Measurements from ENCODE around the gene MLEC. TPM values are rescaled to one million over a fixed set of nuclear protein-coding genes. Genes with fewer than 3 reads are reported as not detected.

The MLEC gene
- total and polyA plus RNA-seq, 2 experiments from 2014 or later = 122 to 215 TPM

DNA sequence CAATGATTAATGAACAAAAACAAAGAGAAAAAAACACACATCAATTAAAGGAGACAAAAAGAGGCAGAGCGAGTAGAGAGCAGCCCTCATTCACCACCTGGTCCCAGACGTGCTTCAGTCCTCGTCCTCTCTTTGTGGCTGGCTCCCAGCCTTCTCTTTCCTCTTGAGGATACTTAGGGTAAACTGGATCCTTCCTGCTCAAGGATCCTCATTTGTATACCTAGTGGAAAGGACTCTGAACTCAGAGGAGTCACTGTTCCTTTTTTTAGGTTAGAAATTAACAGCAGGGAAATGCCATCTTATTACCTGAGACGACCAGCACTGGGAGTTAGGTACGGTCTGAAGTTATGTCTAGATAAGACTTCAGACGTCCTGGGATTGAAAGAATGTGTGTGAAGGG lies 9.7 kb downstream of the MLEC start:
- Histone ChIP-seq H3K9me3 (ENCODE audit: low read depth) (no peaks in the 10 kb centered on the region), H3K4me1 (ENCODE audit: low read depth) (no peaks in the 10 kb centered on the region), H3K36me3 (peaks cover 53% of the 10 kb centered on the region), H3K27ac (no peak overlapping the region), H3K27me3 (no peaks in the 10 kb centered on the region), H3K4me3 (no peak overlapping the region)
- TF ChIP-seq, protein P1, sequence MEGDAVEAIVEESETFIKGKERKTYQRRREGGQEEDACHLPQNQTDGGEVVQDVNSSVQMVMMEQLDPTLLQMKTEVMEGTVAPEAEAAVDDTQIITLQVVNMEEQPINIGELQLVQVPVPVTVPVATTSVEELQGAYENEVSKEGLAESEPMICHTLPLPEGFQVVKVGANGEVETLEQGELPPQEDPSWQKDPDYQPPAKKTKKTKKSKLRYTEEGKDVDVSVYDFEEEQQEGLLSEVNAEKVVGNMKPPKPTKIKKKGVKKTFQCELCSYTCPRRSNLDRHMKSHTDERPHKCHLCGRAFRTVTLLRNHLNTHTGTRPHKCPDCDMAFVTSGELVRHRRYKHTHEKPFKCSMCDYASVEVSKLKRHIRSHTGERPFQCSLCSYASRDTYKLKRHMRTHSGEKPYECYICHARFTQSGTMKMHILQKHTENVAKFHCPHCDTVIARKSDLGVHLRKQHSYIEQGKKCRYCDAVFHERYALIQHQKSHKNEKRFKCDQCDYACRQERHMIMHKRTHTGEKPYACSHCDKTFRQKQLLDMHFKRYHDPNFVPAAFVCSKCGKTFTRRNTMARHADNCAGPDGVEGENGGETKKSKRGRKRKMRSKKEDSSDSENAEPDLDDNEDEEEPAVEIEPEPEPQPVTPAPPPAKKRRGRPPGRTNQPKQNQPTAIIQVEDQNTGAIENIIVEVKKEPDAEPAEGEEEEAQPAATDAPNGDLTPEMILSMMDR (IDR thresholded peaks at IDR 0.05; ENCODE audit: low read depth, low read length) = no peak
- DNase-seq (ENCODE audit: low read depth in 1 of 2, low spot score in 1 of 2) = no peak

DNA sequence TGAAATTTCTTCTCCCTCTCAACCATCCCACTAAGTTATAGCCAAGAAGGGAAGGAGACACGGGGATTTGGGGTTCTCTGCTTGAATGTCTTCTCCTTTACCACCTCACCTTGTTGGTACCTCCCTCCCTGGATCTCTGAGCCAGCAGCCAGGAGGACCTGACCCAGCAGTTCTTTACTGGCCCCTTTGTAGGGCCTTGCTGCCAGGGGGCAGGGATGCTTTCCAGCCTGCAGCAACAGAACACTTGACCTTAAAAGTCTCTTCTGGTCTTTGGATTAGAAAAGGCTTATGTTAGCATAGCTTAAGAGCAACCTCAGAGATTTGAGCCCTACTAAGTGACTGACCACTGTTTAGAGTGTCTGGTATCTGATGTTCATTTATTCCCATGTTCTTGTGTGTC lies 10.4 kb downstream of the MLEC start:
- TF ChIP-seq, protein P1 (IDR thresholded peaks at IDR 0.05; ENCODE audit: low read depth, low read length) = no peak
- no peaks in the 10 kb centered on the region for H3K27me3 ChIP-seq
- no peak overlapping the region for H3K27ac ChIP-seq
- DNase-seq (ENCODE audit: low read depth in 1 of 2, low spot score in 1 of 2) = no peak
- H3K4me3 ChIP-seq = no peak overlapping the region
- no peaks in the 10 kb centered on the region for H3K9me3 ChIP-seq (ENCODE audit: low read depth)
- peaks cover 53% of the 10 kb centered on the region for H3K36me3 ChIP-seq
- no peaks in the 10 kb centered on the region for H3K4me1 ChIP-seq (ENCODE audit: low read depth)

DNA sequence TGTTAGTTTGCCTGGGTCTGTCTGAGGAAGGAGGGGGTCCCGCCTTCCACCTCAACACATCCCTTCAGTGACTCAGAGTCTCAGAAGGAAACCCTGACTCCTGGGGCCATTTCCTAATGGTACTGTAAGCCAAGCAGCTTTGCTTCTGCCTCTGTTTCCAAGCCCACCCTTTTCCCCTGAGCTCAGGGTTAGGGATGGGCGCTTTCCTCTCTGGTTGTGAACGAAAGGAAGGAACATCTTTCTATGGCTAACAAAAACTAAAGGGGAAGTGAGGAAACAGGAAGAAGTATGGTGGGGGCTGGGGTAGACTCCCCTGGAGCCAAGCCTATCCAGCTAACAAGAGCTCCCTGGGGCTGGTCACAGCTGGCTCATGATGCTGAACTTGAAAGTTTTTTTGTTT lies 11.7 kb downstream of the MLEC start:
- H3K36me3 ChIP-seq = peaks cover 53% of the 10 kb centered on the region
- H3K27ac ChIP-seq = no peak overlapping the region
- no peak overlapping the region for H3K4me3 ChIP-seq
- no peak for DNase-seq (ENCODE audit: low read depth in 1 of 2, low spot score in 1 of 2)
- TF ChIP-seq, protein P1 (IDR thresholded peaks at IDR 0.05; ENCODE audit: low read depth, low read length) = no peak
- no peaks in the 10 kb centered on the region for H3K4me1 ChIP-seq (ENCODE audit: low read depth)
- H3K27me3 ChIP-seq = no peaks in the 10 kb centered on the region
- no peaks in the 10 kb centered on the region for H3K9me3 ChIP-seq (ENCODE audit: low read depth)

DNA sequence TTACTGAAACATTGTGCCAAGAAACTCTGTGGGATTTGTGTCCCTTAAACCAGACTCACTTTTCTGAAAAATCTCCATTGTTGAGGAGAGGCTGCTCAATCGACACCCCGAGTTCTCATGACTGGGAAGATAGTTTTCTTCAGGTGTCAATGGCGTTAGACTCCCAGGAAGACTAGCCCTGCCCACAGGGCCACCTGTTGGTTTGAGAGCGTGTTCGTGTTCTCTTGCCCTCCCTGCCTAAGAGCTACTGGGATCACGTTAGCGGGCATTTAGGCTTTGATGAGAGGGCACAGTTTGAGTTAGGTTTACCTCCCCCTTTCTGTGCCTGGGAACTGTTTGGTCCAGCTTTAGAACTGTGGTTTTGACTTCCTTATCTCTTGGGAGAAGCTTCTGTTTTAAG lies 12.6 kb downstream of the MLEC start:
- no peak overlapping the region for H3K27ac ChIP-seq
- H3K27me3 ChIP-seq = no peaks in the 10 kb centered on the region
- H3K36me3 ChIP-seq = peaks cover 49% of the 10 kb centered on the region
- no peaks in the 10 kb centered on the region for H3K4me1 ChIP-seq (ENCODE audit: low read depth)
- DNase-seq (ENCODE audit: low read depth in 1 of 2, low spot score in 1 of 2) = no peak
- H3K9me3 ChIP-seq (ENCODE audit: low read depth) = no peaks in the 10 kb centered on the region
- TF ChIP-seq, protein P1 (IDR thresholded peaks at IDR 0.05; ENCODE audit: low read depth, low read length) = no peak
- no peak overlapping the region for H3K4me3 ChIP-seq

DNA sequence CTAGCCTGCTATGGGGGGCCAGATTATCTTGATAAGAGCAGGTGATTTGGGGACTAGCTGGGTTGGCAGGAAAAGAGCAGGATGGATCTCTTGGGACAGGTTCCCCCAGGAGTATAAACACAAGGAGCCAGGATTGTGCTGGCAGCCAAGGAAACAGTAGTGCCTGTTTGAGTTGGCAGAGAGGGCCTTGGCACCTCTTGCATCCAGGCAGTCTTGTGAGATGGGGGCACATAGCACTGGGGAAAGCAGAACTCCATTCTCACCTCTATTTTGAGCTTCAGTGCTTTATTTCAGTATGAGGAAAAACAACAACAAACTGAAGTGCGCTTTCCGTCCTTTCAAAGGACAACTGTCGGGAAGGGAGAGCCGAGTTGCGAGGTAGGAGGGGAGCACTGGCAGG lies 13.9 kb downstream of the MLEC start:
- DNase-seq (ENCODE audit: low read depth in 1 of 2, low spot score in 1 of 2) = no peak
- Histone ChIP-seq H3K9me3 (ENCODE audit: low read depth) (no peaks in the 10 kb centered on the region), H3K36me3 (peaks cover 36% of the 10 kb centered on the region), H3K4me1 (ENCODE audit: low read depth) (no peaks in the 10 kb centered on the region), H3K27ac (no peak overlapping the region), H3K27me3 (no peaks in the 10 kb centered on the region), H3K4me3 (no peak overlapping the region)
- TF ChIP-seq, protein P1 (IDR thresholded peaks at IDR 0.05; ENCODE audit: low read depth, low read length) = no peak

DNA sequence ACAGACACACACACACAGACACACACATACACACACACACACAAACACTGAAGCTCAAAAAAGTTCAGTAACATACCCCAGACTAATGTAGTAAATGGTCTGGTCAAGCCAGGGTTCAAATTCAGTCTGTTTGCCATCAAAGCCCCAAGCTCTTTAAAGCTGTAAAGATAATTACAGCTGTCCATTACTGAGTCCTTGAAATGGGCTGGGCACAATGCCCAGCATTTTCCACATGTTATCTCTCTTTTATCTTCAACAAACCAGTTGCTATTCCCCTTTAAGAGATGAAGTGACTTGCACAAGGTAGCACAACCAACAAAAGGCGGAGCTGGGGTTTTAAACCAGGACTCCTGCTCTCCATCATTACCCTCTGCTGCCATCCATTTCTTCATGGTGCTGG lies 15.7 kb downstream of the MLEC start:
- Histone ChIP-seq H3K36me3 (peaks cover 19% of the 10 kb centered on the region), H3K27ac (peak overlapping the region; percentile 54), H3K4me1 (ENCODE audit: low read depth) (no peaks in the 10 kb centered on the region), H3K27me3 (no peaks in the 10 kb centered on the region), H3K4me3 (no peak overlapping the region), H3K9me3 (ENCODE audit: low read depth) (no peaks in the 10 kb centered on the region)
- TF ChIP-seq, protein P1 (IDR thresholded peaks at IDR 0.05; ENCODE audit: low read depth, low read length) = no peak
- no peak for DNase-seq (ENCODE audit: low read depth in 1 of 2, low spot score in 1 of 2)
